ENCODE measurements around the gene PITX2.

Gene PITX2

DNA sequence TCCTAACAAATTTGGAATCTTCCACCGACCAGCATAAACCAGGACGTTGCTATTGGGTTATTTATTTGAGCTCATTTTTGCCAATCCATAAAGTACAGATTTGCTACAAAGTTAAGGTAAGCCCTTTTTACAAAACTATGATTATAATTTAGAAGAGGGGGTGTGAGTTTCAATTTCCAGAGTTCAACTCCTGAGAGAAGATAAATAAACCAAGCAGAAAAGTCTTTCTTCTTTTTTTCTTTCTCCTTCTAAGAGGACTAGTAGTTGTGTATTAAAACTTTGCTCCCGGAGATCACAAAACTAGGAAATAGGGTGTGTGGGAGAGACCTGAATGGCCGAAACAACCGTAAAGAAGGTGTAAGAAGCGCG lies 2.6 kb downstream of the PITX2 start:
- TF ChIP-seq YY1 (IDR thresholded peaks at IDR 0.05; ENCODE audit: low read depth) (no peak), RAD21 (IDR thresholded peaks at IDR 0.05; ENCODE audit: low read depth) (no peak), ZBTB7A (IDR thresholded peaks at IDR 0.05; ENCODE audit: low read depth) (no peak)
- TF ChIP-seq, protein P1, sequence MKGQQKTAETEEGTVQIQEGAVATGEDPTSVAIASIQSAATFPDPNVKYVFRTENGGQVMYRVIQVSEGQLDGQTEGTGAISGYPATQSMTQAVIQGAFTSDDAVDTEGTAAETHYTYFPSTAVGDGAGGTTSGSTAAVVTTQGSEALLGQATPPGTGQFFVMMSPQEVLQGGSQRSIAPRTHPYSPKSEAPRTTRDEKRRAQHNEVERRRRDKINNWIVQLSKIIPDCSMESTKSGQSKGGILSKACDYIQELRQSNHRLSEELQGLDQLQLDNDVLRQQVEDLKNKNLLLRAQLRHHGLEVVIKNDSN (IDR thresholded peaks at IDR 0.05): no peak

DNA sequence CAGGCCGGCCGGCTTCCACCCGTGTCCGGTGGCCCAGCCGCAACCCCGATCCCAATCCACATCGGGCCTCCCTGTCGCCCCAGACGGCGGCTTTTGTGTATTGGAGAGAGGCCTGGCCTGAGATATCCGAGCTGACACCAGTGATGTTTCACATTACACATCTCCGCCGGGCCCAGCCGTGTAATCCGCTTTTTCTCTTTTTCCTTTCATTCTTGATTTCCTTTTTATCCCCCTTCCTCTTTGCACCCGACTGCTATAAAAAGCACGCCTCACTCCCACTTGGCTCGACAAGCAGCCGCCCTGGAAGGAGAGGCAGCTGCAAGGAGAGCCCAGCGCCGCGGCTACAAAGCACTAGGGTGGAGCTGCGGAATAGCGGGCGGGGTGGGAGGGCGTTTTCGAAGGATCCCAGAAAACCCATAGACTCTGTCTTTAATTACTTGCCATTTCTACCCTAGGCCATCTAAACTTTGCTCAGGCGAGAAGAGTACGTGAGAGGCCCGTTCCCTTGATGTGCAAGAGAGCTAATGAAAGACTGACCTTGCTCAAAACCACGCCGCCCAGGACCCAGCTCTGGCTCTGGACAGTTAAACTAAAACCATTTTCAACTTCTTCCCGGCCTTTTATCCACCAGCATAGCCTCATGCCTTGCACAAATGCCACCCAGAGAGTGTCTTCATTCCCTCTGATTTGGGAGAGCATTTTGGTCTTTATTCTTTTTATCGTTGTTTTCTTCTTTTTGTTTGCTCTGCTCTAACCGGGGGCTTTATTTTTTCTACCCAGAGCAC lies 3.2 kb downstream of the PITX2 start:
- TF ChIP-seq CREB1 (IDR thresholded peaks at IDR 0.05; ENCODE audit: low read depth) (no peak), NFIC (IDR thresholded peaks at IDR 0.05) (no peak), TEAD4 (IDR thresholded peaks at IDR 0.05) (no peak), FOXM1 (IDR thresholded peaks at IDR 0.05; ENCODE audit: borderline replicate concordance, low read depth) (no peak), CEBPB (IDR thresholded peaks at IDR 0.05) (no peak)
- TF ChIP-seq, protein P1 (IDR thresholded peaks at IDR 0.05): no peak
- TF ChIP-seq, protein P2, sequence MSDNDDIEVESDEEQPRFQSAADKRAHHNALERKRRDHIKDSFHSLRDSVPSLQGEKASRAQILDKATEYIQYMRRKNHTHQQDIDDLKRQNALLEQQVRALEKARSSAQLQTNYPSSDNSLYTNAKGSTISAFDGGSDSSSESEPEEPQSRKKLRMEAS (IDR thresholded peaks at IDR 0.05): no peak
- TF ChIP-seq, protein P3, sequence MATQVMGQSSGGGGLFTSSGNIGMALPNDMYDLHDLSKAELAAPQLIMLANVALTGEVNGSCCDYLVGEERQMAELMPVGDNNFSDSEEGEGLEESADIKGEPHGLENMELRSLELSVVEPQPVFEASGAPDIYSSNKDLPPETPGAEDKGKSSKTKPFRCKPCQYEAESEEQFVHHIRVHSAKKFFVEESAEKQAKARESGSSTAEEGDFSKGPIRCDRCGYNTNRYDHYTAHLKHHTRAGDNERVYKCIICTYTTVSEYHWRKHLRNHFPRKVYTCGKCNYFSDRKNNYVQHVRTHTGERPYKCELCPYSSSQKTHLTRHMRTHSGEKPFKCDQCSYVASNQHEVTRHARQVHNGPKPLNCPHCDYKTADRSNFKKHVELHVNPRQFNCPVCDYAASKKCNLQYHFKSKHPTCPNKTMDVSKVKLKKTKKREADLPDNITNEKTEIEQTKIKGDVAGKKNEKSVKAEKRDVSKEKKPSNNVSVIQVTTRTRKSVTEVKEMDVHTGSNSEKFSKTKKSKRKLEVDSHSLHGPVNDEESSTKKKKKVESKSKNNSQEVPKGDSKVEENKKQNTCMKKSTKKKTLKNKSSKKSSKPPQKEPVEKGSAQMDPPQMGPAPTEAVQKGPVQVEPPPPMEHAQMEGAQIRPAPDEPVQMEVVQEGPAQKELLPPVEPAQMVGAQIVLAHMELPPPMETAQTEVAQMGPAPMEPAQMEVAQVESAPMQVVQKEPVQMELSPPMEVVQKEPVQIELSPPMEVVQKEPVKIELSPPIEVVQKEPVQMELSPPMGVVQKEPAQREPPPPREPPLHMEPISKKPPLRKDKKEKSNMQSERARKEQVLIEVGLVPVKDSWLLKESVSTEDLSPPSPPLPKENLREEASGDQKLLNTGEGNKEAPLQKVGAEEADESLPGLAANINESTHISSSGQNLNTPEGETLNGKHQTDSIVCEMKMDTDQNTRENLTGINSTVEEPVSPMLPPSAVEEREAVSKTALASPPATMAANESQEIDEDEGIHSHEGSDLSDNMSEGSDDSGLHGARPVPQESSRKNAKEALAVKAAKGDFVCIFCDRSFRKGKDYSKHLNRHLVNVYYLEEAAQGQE (IDR thresholded peaks at IDR 0.05; ENCODE audit: low read depth): no peak

DNA sequence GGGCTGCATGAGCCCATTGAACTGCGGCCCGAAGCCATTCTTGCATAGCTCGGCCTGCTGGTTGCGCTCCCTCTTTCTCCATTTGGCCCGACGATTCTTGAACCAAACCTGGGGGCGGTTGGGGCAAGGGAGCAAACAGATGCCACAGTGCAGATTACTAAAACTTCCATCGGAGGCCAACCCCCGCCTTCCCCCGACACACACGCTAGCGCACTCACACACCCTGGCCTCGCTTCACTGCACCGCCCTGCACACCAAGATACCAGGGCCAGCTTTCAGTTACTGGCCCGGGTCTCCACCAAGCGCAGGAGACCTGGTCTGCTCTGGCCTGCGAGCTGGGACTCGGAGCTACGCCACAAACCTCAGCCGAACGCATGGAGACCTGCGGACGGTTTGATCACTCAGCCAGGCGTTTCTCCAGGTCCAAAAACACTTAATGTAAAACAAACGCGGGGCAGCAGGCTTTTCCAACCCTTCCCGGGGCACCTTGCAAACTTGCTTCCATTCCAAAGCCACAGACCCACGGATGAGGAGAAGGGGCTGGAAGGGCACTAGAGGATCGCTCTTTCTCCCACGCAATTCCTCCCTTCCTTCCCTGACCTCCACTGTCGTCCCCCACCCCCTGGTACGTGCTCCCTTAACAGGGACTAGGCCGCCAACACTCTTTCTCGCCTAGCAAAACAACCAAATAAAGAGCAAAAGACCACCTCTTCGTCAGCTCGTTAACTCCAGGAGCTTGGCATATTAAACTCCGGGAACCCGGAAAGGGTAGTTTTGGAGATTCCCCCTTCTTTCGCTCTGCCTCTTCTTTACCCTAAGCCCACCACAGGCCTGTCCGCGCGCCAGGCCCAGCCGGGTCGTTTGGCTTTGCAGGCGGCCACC lies 4.1 kb downstream of the PITX2 start:
- TF ChIP-seq CEBPB (IDR thresholded peaks at IDR 0.05): no peak
- no peak for TF ChIP-seq YY1 (IDR thresholded peaks at IDR 0.05; ENCODE audit: low read depth)
- TF ChIP-seq ZBTB7A (IDR thresholded peaks at IDR 0.05; ENCODE audit: low read depth): no peak
- TF ChIP-seq RAD21 (IDR thresholded peaks at IDR 0.05; ENCODE audit: low read depth): no peak
- TF ChIP-seq TEAD4 (IDR thresholded peaks at IDR 0.05): no peak
- TF ChIP-seq NFIC (IDR thresholded peaks at IDR 0.05): no peak
- no peak for TF ChIP-seq FOXM1 (IDR thresholded peaks at IDR 0.05; ENCODE audit: borderline replicate concordance, low read depth)
- TF ChIP-seq, protein P3 (IDR thresholded peaks at IDR 0.05; ENCODE audit: low read depth): no peak
- TF ChIP-seq CREB1 (IDR thresholded peaks at IDR 0.05; ENCODE audit: low read depth): no peak
- no peak for TF ChIP-seq EGR1 (IDR thresholded peaks at IDR 0.05)
- TF ChIP-seq EP300 (IDR thresholded peaks at IDR 0.05; ENCODE audit: borderline replicate concordance): no peak
- TF ChIP-seq, protein P2 (IDR thresholded peaks at IDR 0.05): no peak
- TF ChIP-seq TAF1 (IDR thresholded peaks at IDR 0.05; ENCODE audit: low read depth): no peak
- TF ChIP-seq, protein P1 (IDR thresholded peaks at IDR 0.05): no peak
- no peak for TF ChIP-seq TCF12 (IDR thresholded peaks at IDR 0.05; ENCODE audit: low read depth)

DNA sequence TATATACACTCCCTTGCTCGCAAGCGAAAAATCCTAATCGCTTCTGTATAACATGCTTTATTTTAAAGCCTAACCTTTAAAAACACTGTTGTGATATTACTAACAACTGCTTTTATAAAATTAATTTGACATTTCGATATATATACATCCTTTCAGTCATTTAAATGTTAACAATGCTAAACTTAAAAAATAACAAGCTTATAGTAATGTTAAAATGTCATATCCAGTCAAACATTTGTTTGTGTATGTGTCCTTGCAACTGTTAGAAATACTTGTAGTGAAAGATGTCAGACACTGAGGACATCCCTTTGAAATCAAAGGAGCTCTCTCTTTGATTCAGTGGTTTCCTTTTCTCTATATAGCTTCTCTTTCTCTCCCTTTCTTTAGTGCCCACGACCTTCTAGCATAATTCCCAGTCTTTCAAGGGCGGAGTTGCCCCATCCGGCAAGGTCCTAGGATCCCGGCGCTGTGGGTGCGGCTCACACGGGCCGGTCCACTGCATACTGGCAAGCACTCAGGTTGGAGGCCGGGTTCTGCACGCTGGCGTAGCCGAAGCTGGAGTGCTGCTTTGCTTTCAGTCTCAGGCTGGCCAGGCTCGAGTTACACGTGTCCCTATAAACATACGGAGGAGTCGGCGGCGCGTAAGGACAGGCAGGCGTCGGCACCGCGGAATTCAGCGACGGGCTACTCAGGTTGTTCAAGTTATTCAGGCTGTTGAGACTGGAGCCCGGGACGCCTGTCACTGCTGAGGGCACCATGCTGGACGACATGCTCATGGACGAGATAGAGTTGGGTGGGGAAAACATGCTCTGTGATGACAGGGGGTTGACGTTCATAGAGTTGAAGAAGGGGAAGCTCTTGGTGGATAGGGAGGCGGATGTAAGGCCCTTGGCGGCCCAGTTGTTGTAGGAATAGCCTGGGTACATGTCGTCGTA lies 5.0 kb downstream of the PITX2 start:
- TF ChIP-seq, protein P1 (IDR thresholded peaks at IDR 0.05): no peak

Data from Ishikawa (cell line).